ENCODE measurements around the gene FGGY.
"Not testable (repeated sequence)": the region's sequence is repeated elsewhere in the genome, so short reads cannot be mapped to it uniquely, and the experiment has no call there.

Gene FGGY

DNA sequence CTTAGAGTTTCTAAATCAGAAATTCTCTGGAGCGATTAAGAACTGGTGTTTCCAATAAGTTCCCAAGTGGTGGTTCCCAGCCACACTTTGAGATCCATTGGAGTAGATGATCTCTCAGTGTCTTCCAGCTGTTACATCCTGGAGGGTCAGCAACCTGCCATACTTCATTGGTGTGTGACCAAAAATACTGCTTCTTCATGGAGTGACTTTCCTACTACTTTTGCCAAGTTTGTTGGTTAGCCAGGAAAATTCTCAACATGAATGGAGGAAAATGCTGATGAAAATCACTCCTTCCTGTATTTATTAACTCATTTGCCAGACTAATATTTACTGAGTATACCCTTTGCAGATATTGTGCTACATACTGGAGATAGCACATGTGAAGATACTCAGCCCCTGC is 186.1 kb downstream of the FGGY start:
- no peak for DNase-seq (ENCODE audit: low read depth in 2 of 2)

- DNase-seq (ENCODE audit: low read depth in 2 of 2): no peak
Measured at GRCh38 chr1:59484096-59484495, 187.2 kb downstream of the FGGY start.

- DNase-seq (ENCODE audit: low read depth in 2 of 2): no peak
Measured at GRCh38 chr1:59485171-59485570, 188.3 kb downstream of the FGGY start.

- DNase-seq (ENCODE audit: low read depth in 2 of 2): no peak
Measured at GRCh38 chr1:59485949-59486348, 189.1 kb downstream of the FGGY start.

GRCh38 chr1:59486615-59487014 is 189.7 kb downstream of the FGGY start:
- no peak for DNase-seq (ENCODE audit: low read depth in 2 of 2)

DNA sequence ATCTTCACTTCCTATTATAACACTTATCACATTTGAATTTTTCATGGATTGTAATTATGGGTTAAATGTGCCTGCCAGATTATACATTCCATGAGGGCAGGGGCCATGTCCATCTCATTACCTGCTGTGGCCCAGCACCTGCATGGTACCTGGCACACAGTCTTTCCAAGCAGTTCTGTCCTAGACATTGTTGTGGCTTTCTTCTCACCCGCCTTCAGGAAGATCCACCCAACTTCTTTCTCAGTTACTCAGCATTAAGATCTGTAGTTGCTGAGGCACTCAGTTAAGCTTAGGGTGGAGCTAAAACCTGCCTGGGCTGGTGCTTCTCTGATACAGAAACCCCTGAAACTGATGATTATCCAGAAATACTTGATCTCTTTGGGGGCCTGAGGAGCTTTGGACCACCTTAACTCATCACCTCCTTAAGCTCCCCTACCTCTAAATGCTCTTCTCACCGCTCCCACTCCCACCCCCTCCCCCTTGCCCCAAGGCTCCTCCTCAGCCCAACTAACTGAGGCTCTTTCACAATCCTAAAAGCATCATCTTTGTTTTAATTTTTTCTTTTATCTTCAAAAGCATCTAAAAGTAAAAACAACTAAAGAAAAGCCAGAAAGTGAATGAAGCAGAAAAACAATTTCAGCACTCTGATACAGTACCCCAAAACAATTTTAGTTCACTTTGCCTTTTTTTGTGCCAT is 190.6 kb downstream of the FGGY start:
- DNase-seq (ENCODE audit: low read depth in 2 of 2): no peak

DNA sequence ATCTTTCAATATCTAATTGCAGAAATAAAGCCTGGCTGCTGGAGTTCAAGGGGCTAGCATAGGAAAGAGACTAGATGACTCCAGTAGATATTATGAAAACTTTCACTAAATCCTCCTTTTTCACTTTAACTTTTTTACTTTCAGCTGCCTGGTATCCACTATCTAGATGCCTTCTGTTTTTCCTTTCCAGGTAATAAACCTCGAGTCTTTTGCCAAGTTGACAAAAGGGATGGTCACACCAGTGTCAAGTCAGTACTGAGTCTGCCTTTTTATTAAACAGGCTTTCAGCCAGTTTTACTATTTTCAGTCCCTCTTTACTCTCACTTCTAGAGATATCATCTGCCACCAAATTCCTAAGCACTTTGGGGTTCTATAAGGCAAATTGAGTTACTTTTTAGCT is 195.6 kb downstream of the FGGY start:
- DNase-seq (ENCODE audit: low read depth in 2 of 2): no peak

DNA sequence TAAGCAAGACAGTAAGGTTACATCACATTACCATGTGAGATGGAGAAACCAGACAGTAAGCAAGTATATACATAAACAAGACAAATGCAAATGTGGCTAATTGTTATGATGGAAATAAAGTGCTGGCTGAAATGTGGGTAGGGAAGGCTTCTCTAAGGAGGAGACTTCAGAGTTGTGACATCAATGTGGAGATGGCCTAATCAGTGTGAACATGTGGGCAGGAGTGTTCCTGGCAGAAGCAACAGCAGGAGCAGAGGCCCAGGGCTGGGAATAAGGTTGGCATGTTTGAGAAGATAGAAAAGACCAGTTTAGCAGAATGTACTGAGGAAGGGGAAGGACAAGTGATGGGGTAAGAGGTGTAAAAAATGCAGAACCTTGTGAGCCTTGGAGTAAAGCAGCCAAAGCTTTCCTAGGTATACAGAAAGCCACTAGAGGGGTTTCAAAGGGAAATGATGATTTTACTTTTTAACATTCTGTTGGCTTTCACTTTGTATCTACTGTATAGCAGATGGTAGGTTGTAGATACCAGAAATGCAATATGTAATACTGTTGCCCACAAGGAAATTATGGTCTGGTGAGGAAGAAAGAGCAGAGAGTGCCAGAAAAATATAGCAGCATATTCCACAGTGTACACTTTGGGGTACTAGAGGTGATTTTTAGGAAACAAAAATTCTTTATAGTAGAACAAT is 197.4 kb downstream of the FGGY start:
- DNase-seq (ENCODE audit: low read depth in 2 of 2): no peak

- not testable (repeated sequence) for DNase-seq (ENCODE audit: low read depth in 2 of 2)
Measured at GRCh38 chr1:59496156-59496555, 199.3 kb downstream of the FGGY start.

DNA sequence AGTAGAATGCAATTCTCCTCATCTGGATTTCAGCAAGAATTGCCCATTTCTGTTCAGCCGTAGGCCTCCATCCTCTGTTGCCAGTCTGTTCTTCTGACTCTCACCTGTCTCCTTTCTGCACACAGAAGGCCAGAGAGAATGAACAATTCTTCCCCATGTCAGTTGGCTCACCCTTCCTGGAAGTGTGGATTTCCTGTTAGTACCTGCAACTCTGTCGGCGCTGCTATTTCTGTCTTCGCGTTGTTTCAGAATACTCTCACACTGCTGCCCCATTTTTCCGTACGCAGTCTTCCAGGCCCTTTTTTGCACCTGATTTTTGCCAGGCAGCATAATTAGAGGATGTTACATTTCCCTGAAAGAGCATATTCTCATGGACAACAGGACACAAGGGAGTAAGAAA is 200.7 kb downstream of the FGGY start:
- no peak for DNase-seq (ENCODE audit: low read depth in 2 of 2)

- DNase-seq (ENCODE audit: low read depth in 2 of 2): no peak
Measured at GRCh38 chr1:59498640-59499039, 201.7 kb downstream of the FGGY start.

GRCh38 chr1:59499273-59499942 is 202.5 kb downstream of the FGGY start:
- no peak for DNase-seq (ENCODE audit: low read depth in 2 of 2)

DNA sequence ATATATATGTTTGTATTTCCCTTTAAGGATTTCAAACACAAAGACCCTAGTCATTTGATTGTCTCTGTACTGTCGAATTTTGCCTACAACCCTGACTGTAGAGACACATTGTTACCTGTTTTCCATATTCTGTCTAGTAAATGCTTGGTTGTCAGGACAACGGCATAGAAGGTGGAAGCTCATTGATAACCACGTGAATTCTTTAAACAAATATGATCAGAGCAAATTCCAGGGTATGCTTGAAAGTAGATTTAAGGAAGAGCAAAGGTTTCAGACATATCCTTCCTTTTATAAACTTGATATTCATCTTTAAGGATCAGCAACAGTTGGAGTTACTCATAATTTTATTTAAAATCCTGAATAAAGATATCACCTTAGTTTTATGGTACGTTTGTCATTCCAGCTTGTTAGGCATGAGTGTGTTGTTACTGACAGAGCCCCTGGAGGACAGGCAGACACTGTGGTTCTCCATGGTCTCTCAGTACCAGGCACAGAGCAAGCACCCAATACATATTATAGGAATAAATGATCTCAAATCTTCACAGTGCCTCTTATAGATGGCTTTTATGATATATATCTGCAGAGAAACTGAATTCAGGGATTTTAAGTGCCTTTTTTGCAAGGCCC is 203.2 kb downstream of the FGGY start:
- no peak for DNase-seq (ENCODE audit: low read depth in 2 of 2)

GRCh38 chr1:59500950-59501742 is 204.3 kb downstream of the FGGY start:
- no peak for DNase-seq (ENCODE audit: low read depth in 2 of 2)

DNA sequence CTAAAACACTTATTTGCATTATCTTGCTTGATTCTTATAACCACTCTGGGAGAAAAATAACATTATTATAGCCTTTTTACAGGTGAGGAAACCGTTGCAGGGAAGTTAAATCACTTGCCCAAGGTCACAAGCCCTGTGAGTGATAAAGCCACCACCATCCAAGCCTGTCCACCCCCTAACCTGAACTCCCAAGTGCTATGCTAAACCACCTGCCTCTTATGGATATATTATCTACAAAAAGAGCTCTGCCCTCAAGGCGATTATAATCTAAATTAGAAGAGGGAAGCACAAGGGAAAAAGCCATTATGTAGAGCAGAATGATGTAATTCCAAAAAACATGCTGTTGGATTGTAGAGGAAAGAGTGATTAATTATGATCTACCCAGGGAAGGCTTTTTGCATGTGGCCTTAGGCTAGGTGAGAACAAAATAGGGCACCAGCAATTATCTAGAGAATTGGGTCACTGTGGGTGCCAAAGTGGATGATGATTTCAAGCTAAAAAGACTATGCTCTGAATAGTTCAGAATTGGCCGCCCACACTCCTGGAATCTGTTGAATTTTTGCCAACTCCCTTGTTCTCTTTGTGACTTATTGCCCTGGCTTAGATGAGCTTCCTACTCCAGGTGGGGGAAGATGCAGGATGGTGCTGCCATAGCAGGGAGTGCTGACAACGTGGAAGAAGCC is 205.3 kb downstream of the FGGY start:
- no peak for DNase-seq (ENCODE audit: low read depth in 2 of 2)

- no peak for DNase-seq (ENCODE audit: low read depth in 2 of 2)
Measured at GRCh38 chr1:59504276-59504675, 207.4 kb downstream of the FGGY start.

DNA sequence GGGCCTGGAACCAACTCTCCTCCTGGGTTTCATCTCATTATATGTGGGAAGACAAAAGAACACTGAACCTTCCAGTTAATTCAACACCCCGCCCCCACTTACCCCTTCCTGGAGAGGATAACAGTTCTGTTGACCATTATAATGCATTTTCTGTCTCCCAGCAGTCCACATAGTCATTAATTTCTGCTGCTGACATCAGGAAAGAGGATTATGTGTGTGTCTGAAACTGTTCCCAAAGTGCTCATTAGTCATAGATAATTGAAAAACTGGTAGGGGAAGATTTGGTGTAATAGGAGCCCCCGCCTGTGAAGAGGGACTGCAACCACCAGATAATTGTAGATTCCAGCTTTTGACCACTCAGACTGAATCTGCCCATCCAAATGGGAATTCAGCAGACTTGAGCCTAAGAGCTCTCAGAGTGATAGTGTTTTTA is 208.7 kb downstream of the FGGY start:
- DNase-seq (ENCODE audit: low read depth in 2 of 2): no peak

DNA sequence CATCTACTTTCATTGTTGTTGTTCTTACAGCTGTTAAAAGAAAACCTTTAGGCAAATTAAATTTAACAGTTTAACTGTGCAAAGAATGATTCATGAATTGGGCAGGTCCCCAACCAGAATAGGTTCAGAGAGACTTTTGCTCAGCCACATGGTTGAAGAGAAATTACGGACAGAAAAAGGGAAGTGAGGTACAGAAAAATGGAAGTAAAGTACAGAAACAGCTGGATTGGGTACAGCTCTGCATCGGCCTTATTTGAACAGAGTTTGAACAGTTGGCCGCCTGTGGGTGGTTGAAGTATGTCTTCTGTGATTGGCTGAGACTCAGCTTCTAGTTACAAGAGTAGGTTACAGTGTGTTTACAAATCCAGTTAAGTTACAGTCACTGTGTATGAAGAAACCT is 210.1 kb downstream of the FGGY start:
- DNase-seq (ENCODE audit: low read depth in 2 of 2): no peak

DNA sequence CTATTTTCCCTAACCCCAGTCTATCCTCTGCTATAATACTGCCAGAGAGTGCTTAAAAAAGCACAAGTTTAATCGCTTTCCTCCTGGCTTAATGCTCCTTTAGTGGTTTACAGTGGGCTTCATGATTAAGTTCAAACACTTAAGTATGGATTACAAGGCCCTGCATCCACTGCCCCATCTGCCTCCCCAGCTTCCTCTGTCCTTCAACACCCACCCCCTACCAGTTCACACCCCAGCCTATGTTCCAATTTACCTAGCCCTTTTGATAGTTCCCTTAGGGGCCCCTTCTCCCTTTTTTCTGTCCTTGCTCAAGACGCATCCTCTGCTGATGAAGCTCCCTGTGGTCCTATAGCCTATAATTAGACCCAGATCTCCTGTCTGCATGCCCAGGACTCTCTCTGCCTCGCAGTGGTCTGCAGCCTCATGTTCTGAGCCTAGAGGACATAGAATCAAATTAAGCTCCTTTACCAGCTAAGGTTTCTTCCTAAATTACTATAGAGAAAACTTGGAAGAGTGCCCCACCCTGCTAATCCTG is 212.5 kb downstream of the FGGY start:
- no peak for DNase-seq (ENCODE audit: low read depth in 2 of 2)

- no peak for DNase-seq (ENCODE audit: low read depth in 2 of 2)
Measured at GRCh38 chr1:59510249-59510648, 213.4 kb downstream of the FGGY start.

Measured in stimulated activated CD4-positive, alpha-beta T cell treated with anti-CD3 and anti-CD28 coated beads, Interleukin-1b, Interleukin-23, amount 100 ng/mL, for 4 hours (primary cell).